Naive thymus-derived CD8-positive, alpha-beta T cell (primary cell): Measurements from ENCODE around the gene SBK2. TPM values are rescaled to one million over a fixed set of nuclear protein-coding genes. Genes with fewer than 3 reads are reported as not detected.

Experiments used
- ATAC-seq, 2 donors: fragments of 150-1000 bp; cut with Tn5 transposase in 1 of 2; sonication (Bioruptor Pico), chemical (Tn5 transposase) in 1 of 2; 1 replicate in 1 of 2; 2 replicates in 1 of 2; pipeline ENCODE4 v1.10.0; 2021; ENCODE audit warnings: mild to moderate bottlenecking in 2 of 2, moderate library complexity in 2 of 2
- POLR2A ChIA-PET: fragments of 350-600 bp; sonication (Branson Sonifier 250); formaldehyde crosslinking; loops from one replicate; lab custom pipeline; 2021; ENCODE audit warnings: antibody characterized with exemption; lab: Charles Lee
- DNase-seq, 10 donors: peaks; one replicate each; pipeline versions ENCODE4 v3.0.0 to v3.0.0-alpha.2; 2020 to 2022
- H3K27ac Mint-ChIP-seq, 10 donors: one replicate each; pipeline ENCODE4 v1.8.0; 2020 to 2022; ENCODE audit warnings: mild to moderate bottlenecking in 10 of 10, mixed read lengths in 10 of 10, moderate library complexity in 4 of 10, inconsistent platforms in 1 of 10
- H3K27me3 Mint-ChIP-seq, 5 donors: one replicate each; pipeline ENCODE4 v1.8.0; 2021 to 2022; ENCODE audit warnings: mixed read lengths in 5 of 5
- H3K36me3 Mint-ChIP-seq, 3 donors: one replicate each; pipeline ENCODE4 v1.8.0; 2020 to 2022; ENCODE audit warnings: mixed read lengths in 3 of 3, mild to moderate bottlenecking in 2 of 3, inconsistent platforms in 1 of 3
- H3K4me1 Mint-ChIP-seq, 4 donors: one replicate each; pipeline ENCODE4 v1.8.0; 2021 to 2022; ENCODE audit warnings: mixed read lengths in 4 of 4
- H3K4me3 Mint-ChIP-seq, 10 donors: one replicate each; pipeline ENCODE4 v1.8.0; 2020 to 2022; ENCODE audit warnings: mild to moderate bottlenecking in 10 of 10, mixed read lengths in 10 of 10, moderate library complexity in 6 of 10, inconsistent platforms in 1 of 10
- H3K9me3 Mint-ChIP-seq, 9 donors: one replicate each; pipeline ENCODE4 v1.8.0; 2020 to 2022; ENCODE audit warnings: mixed read lengths in 9 of 9, mild to moderate bottlenecking in 3 of 9, inconsistent platforms in 1 of 9, moderate library complexity in 1 of 9
- polyA plus RNA-seq, 3 donors: library from polyadenylated mRNA; unstranded; fragments of 300-500 nt; fragmentation: Illumina TruSeq; gene quantifications; one replicate each; pipeline ENCODE4 v1.2.3, GENCODE V29; 2021
- total RNA-seq, 8 experiments: library from RNA in 2 of 8; stranded (reverse) in 2 of 8; gene quantifications; one replicate each; pipeline ENCODE4 v1.2.3 and lab custom pipeline; 2021 to 2026

The SBK2 gene
- total and polyA plus RNA-seq, 5 experiments from 2014 or later = not detected

DNA sequence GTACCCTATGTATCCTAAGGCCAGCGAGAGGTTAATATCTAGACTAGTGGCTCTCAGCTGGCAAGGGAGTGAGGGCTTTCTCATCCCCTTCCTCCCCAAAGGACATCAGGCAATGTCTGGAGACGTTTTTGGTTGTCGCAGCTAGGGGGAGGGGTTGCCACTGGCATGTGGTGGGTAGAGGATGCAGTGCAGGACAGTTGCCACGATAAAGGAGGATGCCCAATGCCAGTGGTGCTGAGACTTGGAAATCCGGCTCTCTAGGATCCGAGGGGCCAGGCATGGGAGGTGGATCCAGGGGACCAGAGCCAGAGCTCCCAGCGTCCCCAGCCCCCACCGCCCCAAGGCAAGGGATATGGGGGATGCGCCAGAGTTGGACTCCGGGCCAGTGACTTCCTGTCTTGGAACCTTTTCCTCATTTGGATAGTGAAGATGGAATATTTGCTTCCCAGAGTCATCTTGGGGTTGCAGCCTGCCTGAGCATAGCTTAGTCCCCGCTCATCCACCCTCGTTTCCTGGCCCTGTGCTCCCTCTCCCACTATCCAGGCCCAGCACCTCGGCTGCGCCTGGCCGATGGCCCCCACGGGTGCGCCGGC is 43.8 kb downstream of the SBK2 start:
- peak overlapping the region in 2 of 10 donors; percentile 11 to 18 for H3K27ac Mint-ChIP-seq
- H3K4me1 Mint-ChIP-seq = peaks cover 0 to 6% (median 3%) of the 10 kb centered on the region in 4 donors
- peaks cover 0 to 15% (median 4%) of the 10 kb centered on the region in 5 donors for H3K27me3 Mint-ChIP-seq
- H3K36me3 Mint-ChIP-seq = no peaks in the 10 kb centered on the region
- peak overlapping the region in 1 of 10 donors; percentile 21 for H3K4me3 Mint-ChIP-seq
- ATAC-seq = no peak
- POLR2A ChIA-PET = interaction anchor here (0.6 to 1.2 kb wide), 3 partner anchors 9 to 56 kb away, joined by 3 to 5 read pairs (median 4); partner anchors contain the start of gene ZNF628
- H3K9me3 Mint-ChIP-seq = peaks cover 0 to 1% (median 0%) of the 10 kb centered on the region in 9 donors
- no peak for DNase-seq

GRCh38 chr19:55492362-55492944 is 44.5 kb downstream of the SBK2 start:
- Mint-ChIP-seq H3K27me3 (peaks cover 0 to 15% (median 4%) of the 10 kb centered on the region in 5 donors), H3K9me3 (peaks cover 0 to 1% (median 0%) of the 10 kb centered on the region in 9 donors), H3K4me1 (peaks cover 0 to 9% (median 3%) of the 10 kb centered on the region in 4 donors), H3K36me3 (no peaks in the 10 kb centered on the region), H3K27ac (no peak overlapping the region), H3K4me3 (no peak overlapping the region)
- ATAC-seq (no peak), DNase-seq (no peak)
- POLR2A ChIA-PET = interaction anchor here (1.2 kb wide), 1 partner anchor 8 kb away, joined by 5 read pairs; no protein-coding TSS in a partner anchor

GRCh38 chr19:55491546-55492360 is 45.2 kb downstream of the SBK2 start:
- POLR2A ChIA-PET = interaction anchor here (0.6 to 1.2 kb wide), 2 partner anchors 8 to 246 kb away, joined by 3 to 5 read pairs; no protein-coding TSS in a partner anchor
- Mint-ChIP-seq H3K4me3 (peak overlapping the region in 1 of 10 donors; percentile 10), H3K9me3 (peaks cover 0 to 1% (median 0%) of the 10 kb centered on the region in 9 donors), H3K27me3 (peaks cover 0 to 15% (median 4%) of the 10 kb centered on the region in 5 donors), H3K27ac (no peak overlapping the region), H3K4me1 (peaks cover 0 to 9% (median 3%) of the 10 kb centered on the region in 4 donors), H3K36me3 (no peaks in the 10 kb centered on the region)
- ATAC-seq = no peak
- DNase-seq = no peak

GRCh38 chr19:55490478-55491432 is 46.2 kb downstream of the SBK2 start:
- H3K9me3 Mint-ChIP-seq = peaks cover 0 to 1% (median 0%) of the 10 kb centered on the region in 9 donors
- H3K36me3 Mint-ChIP-seq = no peaks in the 10 kb centered on the region
- H3K27ac Mint-ChIP-seq = peak overlapping the region in 1 of 10 donors; percentile 18
- no peak overlapping the region for H3K4me3 Mint-ChIP-seq
- DNase-seq (no peak), ATAC-seq (no peak)
- H3K27me3 Mint-ChIP-seq = peaks cover 0 to 15% (median 4%) of the 10 kb centered on the region in 5 donors
- POLR2A ChIA-PET = interaction anchor here (0.6 kb wide), 1 partner anchor 69 kb away, joined by 4 read pairs; no protein-coding TSS in a partner anchor
- H3K4me1 Mint-ChIP-seq = peaks cover 4 to 14% (median 8%) of the 10 kb centered on the region in 4 donors

GRCh38 chr19:55489711-55490477 is 47.0 kb downstream of the SBK2 start:
- DNase-seq (no peak), ATAC-seq (no peak)
- Mint-ChIP-seq H3K4me3 (no peak overlapping the region), H3K27me3 (peaks cover 0 to 15% (median 4%) of the 10 kb centered on the region in 5 donors), H3K4me1 (peaks cover 5 to 19% (median 14%) of the 10 kb centered on the region in 4 donors), H3K36me3 (no peaks in the 10 kb centered on the region), H3K27ac (no peak overlapping the region), H3K9me3 (peaks cover 0 to 1% (median 0%) of the 10 kb centered on the region in 9 donors)
- POLR2A ChIA-PET = interaction anchor here (0.6 kb wide), 1 partner anchor 69 kb away, joined by 4 read pairs; no protein-coding TSS in a partner anchor

GRCh38 chr19:55488986-55489710 is 47.8 kb downstream of the SBK2 start:
- POLR2A ChIA-PET = interaction anchor here (1.1 kb wide), 1 partner anchor 14 kb away, joined by 4 read pairs; no protein-coding TSS in a partner anchor

GRCh38 chr19:55487924-55488687 is 48.8 kb downstream of the SBK2 start, which contains the start of gene SSC5D:
TSS of gene SSC5D (plus strand) at chr19:55488436. CDS start at chr19:55488590, 154 bp downstream.
- peak within 1 kb of the TSS in 8 of 10 donors; percentile 24 to 88 (median 76) for H3K27ac Mint-ChIP-seq
- POLR2A ChIA-PET = interaction anchor here (1.1 to 1.7 kb wide), 2 partner anchors 11 to 13 kb away, joined by 3 to 4 read pairs; no protein-coding TSS in a partner anchor

More at GRCh38 chr19:55488986-55489710, 47.8 kb downstream of the SBK2 start:
- Mint-ChIP-seq H3K36me3 (no peaks in the 10 kb centered on the region), H3K27ac (no peak overlapping the region), H3K4me3 (no peak overlapping the region), H3K9me3 (peaks cover 0 to 1% (median 0%) of the 10 kb centered on the region in 9 donors), H3K27me3 (peaks cover 0 to 14% (median 4%) of the 10 kb centered on the region in 5 donors), H3K4me1 (peaks cover 5 to 16% (median 13%) of the 10 kb centered on the region in 4 donors)
- ATAC-seq (no peak), DNase-seq (no peak)

GRCh38 chr19:55486971-55487923 is 49.7 kb downstream of the SBK2 start:
- peak overlapping the region in 8 of 10 donors; percentile 24 to 88 (median 76) for H3K27ac Mint-ChIP-seq
- H3K27me3 Mint-ChIP-seq = peaks cover 0 to 8% (median 4%) of the 10 kb centered on the region in 5 donors
- POLR2A ChIA-PET = interaction anchor here (1.0 to 1.7 kb wide), 2 partner anchors 10 to 17 kb away, joined by 3 read pairs; no protein-coding TSS in a partner anchor
- peak overlapping the region in 7 of 10 donors; percentile 11 to 71 (median 33) for H3K4me3 Mint-ChIP-seq
- DNase-seq (no peak), ATAC-seq (peak; percentile 15 to 34)
- no peaks in the 10 kb centered on the region for H3K36me3 Mint-ChIP-seq
- H3K4me1 Mint-ChIP-seq = peaks cover 3 to 14% (median 13%) of the 10 kb centered on the region in 4 donors
- peaks cover 0 to 1% (median 0%) of the 10 kb centered on the region in 9 donors for H3K9me3 Mint-ChIP-seq

More at GRCh38 chr19:55487924-55488687, 48.8 kb downstream of the SBK2 start, which contains the start of gene SSC5D:
- H3K4me3 Mint-ChIP-seq = peak within 1 kb of the TSS in 4 of 10 donors; percentile 11 to 71 (median 28)
- peaks cover 0 to 1% (median 0%) of the 10 kb centered on the region in 9 donors for H3K9me3 Mint-ChIP-seq
- no peaks in the 10 kb centered on the region for H3K36me3 Mint-ChIP-seq
- H3K27me3 Mint-ChIP-seq = peaks cover 0 to 12% (median 4%) of the 10 kb centered on the region in 5 donors
- H3K4me1 Mint-ChIP-seq = peaks cover 5 to 16% (median 13%) of the 10 kb centered on the region in 4 donors
- ATAC-seq (no peak), DNase-seq (no peak)
